GM23338 (cell line): Measurements from ENCODE around the gene POLK. TPM values are rescaled to one million over a fixed set of nuclear protein-coding genes. Genes with fewer than 3 reads are reported as not detected.

Experiments
- ATAC-seq: fragments of 200-7000 bp; cut with Tn5 transposase; 3 replicates; pipeline ENCODE4 v1.9.1; 2020
- DNase-seq: peaks from one replicate; pipeline ENCODE4 v3.0.0-alpha.2; 2015; ENCODE audit warnings: low spot score
- H2AFZ ChIP-seq: fragments of 200-600 bp; sonication (generic); 2 replicates; pipeline ENCODE4 v1.8.0; 2016; ENCODE audit warnings: antibody characterized with exemption, mild to moderate bottlenecking, moderate library complexity
- H3F3A ChIP-seq: fragments of 200-600 bp; sonication (generic); replicated peaks from 2 replicates; pipeline ENCODE4 v1.8.0; 2017; ENCODE audit warnings: antibody characterized with exemption, mixed run types, low read depth
- H3K27ac ChIP-seq: fragments of 200-600 bp; sonication (generic); 2 replicates; pipeline ENCODE4 v1.6.1; 2016; ENCODE audit warnings: low read depth
- H3K27me3 ChIP-seq: fragments of 200-600 bp; sonication (generic); 2 replicates; pipeline ENCODE4 v1.8.0; 2016; ENCODE audit warnings: mild to moderate bottlenecking, mixed run types, moderate library complexity; ENCODE audit not compliant: insufficient read depth
- H3K36me3 ChIP-seq: fragments of 200-600 bp; sonication (generic); 2 replicates; pipeline ENCODE4 v1.8.0; 2016; ENCODE audit warnings: mild to moderate bottlenecking; ENCODE audit not compliant: insufficient read depth
- H3K4me1 ChIP-seq: fragments of 200-600 bp; sonication (generic); 2 replicates; pipeline ENCODE4 v1.8.0; 2016; ENCODE audit warnings: mild to moderate bottlenecking, moderate library complexity; ENCODE audit not compliant: insufficient read depth
- H3K4me2 ChIP-seq: fragments of 200-600 bp; sonication (generic); 2 replicates; pipeline ENCODE4 v1.7.1; 2017; ENCODE audit warnings: mixed run types
- H3K4me3 ChIP-seq: fragments of 200-600 bp; sonication (generic); 2 replicates; pipeline ENCODE4 v1.6.1; 2016; ENCODE audit warnings: mixed run types
- H3K79me2 ChIP-seq: fragments of 200-600 bp; sonication (generic); replicated peaks from 2 replicates; pipeline ENCODE4 v1.8.0; 2017; ENCODE audit warnings: mild to moderate bottlenecking; ENCODE audit not compliant: insufficient read depth
- H3K9me2 ChIP-seq: fragments of 200-600 bp; sonication (generic); 2 replicates; pipeline ENCODE4 v1.8.0; 2017; ENCODE audit not compliant: insufficient read depth
- H4K20me1 ChIP-seq: fragments of 200-600 bp; sonication (generic); replicated peaks from 2 replicates; pipeline ENCODE4 v1.8.0; 2017; ENCODE audit warnings: mild to moderate bottlenecking; ENCODE audit not compliant: insufficient read depth
- H3K27ac Mint-ChIP-seq: 2 replicates; pipeline ENCODE4 v1.8.0; 2020; ENCODE audit warnings: inconsistent platforms, mild to moderate bottlenecking, moderate library complexity, mixed read lengths
- H3K27me3 Mint-ChIP-seq: 3 replicates; pipeline ENCODE4 v1.8.0; 2022; ENCODE audit warnings: low read depth, mild to moderate bottlenecking, moderate library complexity, mixed read lengths, inconsistent platforms; ENCODE audit not compliant: insufficient read depth, poor library complexity
- H3K36me3 Mint-ChIP-seq: 3 replicates; pipeline ENCODE4 v1.8.0; 2021; ENCODE audit warnings: low read depth, mild to moderate bottlenecking, inconsistent platforms, moderate library complexity, mixed read lengths
- H3K4me1 Mint-ChIP-seq: 3 replicates; pipeline ENCODE4 v1.8.0; 2020; ENCODE audit warnings: mild to moderate bottlenecking, inconsistent platforms, mixed read lengths
- H3K4me3 Mint-ChIP-seq: 3 replicates; pipeline ENCODE4 v1.8.0; 2021; ENCODE audit warnings: moderate library complexity, mild to moderate bottlenecking, inconsistent platforms, mixed read lengths
- H3K9me3 Mint-ChIP-seq: 3 replicates; pipeline ENCODE4 v1.8.0; 2020; ENCODE audit warnings: moderate library complexity, mild to moderate bottlenecking, inconsistent platforms, mixed read lengths
- CREB1 ChIP-seq: fragments of 250-450 bp; sonication (Bioruptor Pico); IDR thresholded peaks from 2 replicates; pipeline ENCODE4 v1.5.0; 2020; ENCODE audit warnings: low read depth, mild to moderate bottlenecking, moderate library complexity
- EZH2phosphoT487 ChIP-seq: fragments of 200-600 bp; sonication (generic); IDR thresholded peaks from one replicate; pipeline ENCODE4 v1.8.1; 2018; ENCODE audit warnings: antibody characterized with exemption; ENCODE audit not compliant: unreplicated experiment
- JUNB ChIP-seq: IDR thresholded peaks from one replicate; pipeline ENCODE4 v1.6.1; 2016; ENCODE audit warnings: antibody characterized with exemption; ENCODE audit not compliant: unreplicated experiment
- NANOG ChIP-seq: IDR thresholded peaks from 2 replicates; pipeline ENCODE4 v1.6.1; 2016; ENCODE audit warnings: antibody characterized with exemption, borderline replicate concordance
- POLR2AphosphoS5 ChIP-seq: IDR thresholded peaks from 2 replicates; pipeline ENCODE4 v1.6.1; 2016; ENCODE audit warnings: antibody characterized with exemption, low read depth
- STAT1 ChIP-seq: IDR thresholded peaks from one replicate; pipeline ENCODE4 v1.6.1; 2016; ENCODE audit warnings: antibody characterized with exemption; ENCODE audit not compliant: unreplicated experiment
- ZNF114 ChIP-seq: fragments of 250-450 bp; sonication (Bioruptor Pico); IDR thresholded peaks from 2 replicates; pipeline ENCODE4 v1.5.0; 2020; ENCODE audit warnings: mild to moderate bottlenecking, moderate library complexity
- ZNF331 ChIP-seq: fragments of 250-450 bp; sonication (Bioruptor Pico); IDR thresholded peaks from 2 replicates; pipeline ENCODE4 v1.5.0; 2020; ENCODE audit warnings: low read depth, mild to moderate bottlenecking, moderate library complexity
- polyA plus RNA-seq: library from polyadenylated mRNA; unstranded; fragments of >200 nt; fragmentation: Nextera tagmentation; extraction: Ambion mirVana; gene quantifications from 2 replicates; pipeline ENCODE4 v1.2.1, GENCODE V29; 2016
- total RNA-seq: library from RNA; depleted of rRNA; stranded (reverse); fragments of >200 nt; shearing (Covaris generic); gene quantifications from 2 replicates; pipeline ENCODE4 v1.2.3, GENCODE V29; 2014
- TF ChIP-seq, protein P1 (sequence below), 2 experiments: fragments of 200-600 bp in 1 of 2; sonication (generic) in 1 of 2; conservative IDR thresholded peaks; 2 replicates each; pipeline versions ENCODE4 v1.5.1 to v1.6.1; 2016 to 2017; ENCODE audit warnings: antibody characterized with exemption in 2 of 2, low read depth in 2 of 2, mild to moderate bottlenecking in 2 of 2, moderate library complexity in 1 of 2
- TF ChIP-seq, protein P2 (sequence below): fragments of 250-450 bp; sonication (Bioruptor Pico); IDR thresholded peaks from 2 replicates; pipeline ENCODE4 v1.5.0; 2020; ENCODE audit warnings: mild to moderate bottlenecking, moderate library complexity
- TF ChIP-seq, protein P3 (sequence below): IDR thresholded peaks from 2 replicates; pipeline ENCODE4 v1.6.1; 2016; ENCODE audit warnings: antibody characterized with exemption

The POLK gene
- total and polyA plus RNA-seq, 2 experiments from 2014 or later, result 6.3 to 14.5 TPM

DNA sequence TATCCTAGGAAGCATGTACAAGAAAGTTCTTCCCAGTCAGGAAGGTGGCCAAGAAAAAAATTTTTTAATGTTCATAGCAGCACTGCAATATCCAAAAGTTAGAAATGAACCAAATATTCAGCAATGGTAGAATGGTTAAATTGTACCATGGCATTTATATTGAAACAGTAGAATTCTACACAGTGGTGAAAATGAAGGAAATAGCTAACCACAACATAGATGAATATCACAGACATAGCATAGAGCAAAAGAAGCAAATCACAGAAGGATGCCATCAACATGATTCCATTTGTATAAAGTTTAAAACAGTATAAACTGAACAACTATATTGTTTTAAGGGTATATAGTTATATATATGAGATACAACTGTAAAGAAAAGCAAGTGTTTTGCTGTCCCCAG, 88.8 kb downstream of the POLK start:
- H3K36me3 Mint-ChIP-seq, result no peaks in the 10 kb centered on the region
- Histone ChIP-seq H3K79me2 (no peaks in the 10 kb centered on the region), H3K4me3 (no peak overlapping the region), H3K9me2 (peaks cover 3% of the 10 kb centered on the region; the same call in 1 of the 2 replicates), H3K4me1 (peaks cover 5% of the 10 kb centered on the region), H3K27ac (no peak overlapping the region), H3K27me3 (no peaks in the 10 kb centered on the region), H3K36me3 (no peaks in the 10 kb centered on the region), H4K20me1 (no peaks in the 10 kb centered on the region), H3F3A (no peaks in the 10 kb centered on the region), H3K4me2 (no peak overlapping the region), H2AFZ (no peak overlapping the region)
- TF ChIP-seq, protein P1, sequence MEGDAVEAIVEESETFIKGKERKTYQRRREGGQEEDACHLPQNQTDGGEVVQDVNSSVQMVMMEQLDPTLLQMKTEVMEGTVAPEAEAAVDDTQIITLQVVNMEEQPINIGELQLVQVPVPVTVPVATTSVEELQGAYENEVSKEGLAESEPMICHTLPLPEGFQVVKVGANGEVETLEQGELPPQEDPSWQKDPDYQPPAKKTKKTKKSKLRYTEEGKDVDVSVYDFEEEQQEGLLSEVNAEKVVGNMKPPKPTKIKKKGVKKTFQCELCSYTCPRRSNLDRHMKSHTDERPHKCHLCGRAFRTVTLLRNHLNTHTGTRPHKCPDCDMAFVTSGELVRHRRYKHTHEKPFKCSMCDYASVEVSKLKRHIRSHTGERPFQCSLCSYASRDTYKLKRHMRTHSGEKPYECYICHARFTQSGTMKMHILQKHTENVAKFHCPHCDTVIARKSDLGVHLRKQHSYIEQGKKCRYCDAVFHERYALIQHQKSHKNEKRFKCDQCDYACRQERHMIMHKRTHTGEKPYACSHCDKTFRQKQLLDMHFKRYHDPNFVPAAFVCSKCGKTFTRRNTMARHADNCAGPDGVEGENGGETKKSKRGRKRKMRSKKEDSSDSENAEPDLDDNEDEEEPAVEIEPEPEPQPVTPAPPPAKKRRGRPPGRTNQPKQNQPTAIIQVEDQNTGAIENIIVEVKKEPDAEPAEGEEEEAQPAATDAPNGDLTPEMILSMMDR (conservative IDR thresholded peaks at IDR 0.05; ENCODE audit: low read depth in 2 of 2), result no peak
- H3K4me3 Mint-ChIP-seq, result no peak overlapping the region
- no peak for ATAC-seq
- H3K27me3 Mint-ChIP-seq, result no peaks in the 10 kb centered on the region
- no peak overlapping the region for H3K27ac Mint-ChIP-seq
- DNase-seq, result no peak
- H3K9me3 Mint-ChIP-seq, result no peaks in the 10 kb centered on the region
- peaks cover under 1% of the 10 kb centered on the region; the same call in 2 of the 3 replicates for H3K4me1 Mint-ChIP-seq

DNA sequence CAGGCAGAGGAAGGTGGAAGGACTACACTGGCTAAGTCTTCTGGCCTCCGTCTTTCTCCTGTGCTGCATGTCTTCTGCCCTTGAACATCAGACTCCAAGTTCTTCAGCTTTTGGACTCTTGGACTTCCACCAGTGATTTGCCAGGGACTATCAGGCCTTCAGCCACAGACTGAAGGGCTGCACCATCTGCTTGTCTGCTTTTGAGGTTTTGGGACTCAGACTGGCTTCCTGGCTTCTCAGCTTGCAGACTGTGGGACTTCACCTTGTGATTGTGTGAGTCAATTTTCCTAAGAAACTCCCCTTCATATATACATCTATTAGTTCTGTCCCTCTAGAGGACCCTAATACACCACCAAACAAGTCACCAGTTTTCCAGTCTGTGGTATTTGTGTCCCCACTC, 89.9 kb downstream of the POLK start:
- Mint-ChIP-seq H3K27ac (no peak overlapping the region; the same call in 1 of the 2 replicates), H3K4me1 (peaks cover 4% of the 10 kb centered on the region), H3K36me3 (no peaks in the 10 kb centered on the region), H3K27me3 (no peaks in the 10 kb centered on the region), H3K9me3 (no peaks in the 10 kb centered on the region), H3K4me3 (no peak overlapping the region)
- Histone ChIP-seq H3F3A (no peaks in the 10 kb centered on the region), H2AFZ (no peak overlapping the region), H3K4me2 (no peak overlapping the region), H4K20me1 (no peaks in the 10 kb centered on the region), H3K4me1 (peaks cover 8% of the 10 kb centered on the region), H3K79me2 (no peaks in the 10 kb centered on the region), H3K9me2 (peaks cover 5% of the 10 kb centered on the region; the same call in 1 of the 2 replicates), H3K27ac (no peak overlapping the region), H3K4me3 (no peak overlapping the region), H3K27me3 (no peaks in the 10 kb centered on the region), H3K36me3 (no peaks in the 10 kb centered on the region)
- DNase-seq (no peak), ATAC-seq (no peak)
- no peak for TF ChIP-seq ZNF114
- TF ChIP-seq NANOG, result no peak
- TF ChIP-seq, protein P1 (conservative IDR thresholded peaks at IDR 0.05; ENCODE audit: low read depth in 2 of 2), result no peak
- TF ChIP-seq JUNB, result no peak
- TF ChIP-seq CREB1 (CRISPR knock-in tag), result no peak
- no peak for TF ChIP-seq POLR2AphosphoS5
- TF ChIP-seq, protein P2, sequence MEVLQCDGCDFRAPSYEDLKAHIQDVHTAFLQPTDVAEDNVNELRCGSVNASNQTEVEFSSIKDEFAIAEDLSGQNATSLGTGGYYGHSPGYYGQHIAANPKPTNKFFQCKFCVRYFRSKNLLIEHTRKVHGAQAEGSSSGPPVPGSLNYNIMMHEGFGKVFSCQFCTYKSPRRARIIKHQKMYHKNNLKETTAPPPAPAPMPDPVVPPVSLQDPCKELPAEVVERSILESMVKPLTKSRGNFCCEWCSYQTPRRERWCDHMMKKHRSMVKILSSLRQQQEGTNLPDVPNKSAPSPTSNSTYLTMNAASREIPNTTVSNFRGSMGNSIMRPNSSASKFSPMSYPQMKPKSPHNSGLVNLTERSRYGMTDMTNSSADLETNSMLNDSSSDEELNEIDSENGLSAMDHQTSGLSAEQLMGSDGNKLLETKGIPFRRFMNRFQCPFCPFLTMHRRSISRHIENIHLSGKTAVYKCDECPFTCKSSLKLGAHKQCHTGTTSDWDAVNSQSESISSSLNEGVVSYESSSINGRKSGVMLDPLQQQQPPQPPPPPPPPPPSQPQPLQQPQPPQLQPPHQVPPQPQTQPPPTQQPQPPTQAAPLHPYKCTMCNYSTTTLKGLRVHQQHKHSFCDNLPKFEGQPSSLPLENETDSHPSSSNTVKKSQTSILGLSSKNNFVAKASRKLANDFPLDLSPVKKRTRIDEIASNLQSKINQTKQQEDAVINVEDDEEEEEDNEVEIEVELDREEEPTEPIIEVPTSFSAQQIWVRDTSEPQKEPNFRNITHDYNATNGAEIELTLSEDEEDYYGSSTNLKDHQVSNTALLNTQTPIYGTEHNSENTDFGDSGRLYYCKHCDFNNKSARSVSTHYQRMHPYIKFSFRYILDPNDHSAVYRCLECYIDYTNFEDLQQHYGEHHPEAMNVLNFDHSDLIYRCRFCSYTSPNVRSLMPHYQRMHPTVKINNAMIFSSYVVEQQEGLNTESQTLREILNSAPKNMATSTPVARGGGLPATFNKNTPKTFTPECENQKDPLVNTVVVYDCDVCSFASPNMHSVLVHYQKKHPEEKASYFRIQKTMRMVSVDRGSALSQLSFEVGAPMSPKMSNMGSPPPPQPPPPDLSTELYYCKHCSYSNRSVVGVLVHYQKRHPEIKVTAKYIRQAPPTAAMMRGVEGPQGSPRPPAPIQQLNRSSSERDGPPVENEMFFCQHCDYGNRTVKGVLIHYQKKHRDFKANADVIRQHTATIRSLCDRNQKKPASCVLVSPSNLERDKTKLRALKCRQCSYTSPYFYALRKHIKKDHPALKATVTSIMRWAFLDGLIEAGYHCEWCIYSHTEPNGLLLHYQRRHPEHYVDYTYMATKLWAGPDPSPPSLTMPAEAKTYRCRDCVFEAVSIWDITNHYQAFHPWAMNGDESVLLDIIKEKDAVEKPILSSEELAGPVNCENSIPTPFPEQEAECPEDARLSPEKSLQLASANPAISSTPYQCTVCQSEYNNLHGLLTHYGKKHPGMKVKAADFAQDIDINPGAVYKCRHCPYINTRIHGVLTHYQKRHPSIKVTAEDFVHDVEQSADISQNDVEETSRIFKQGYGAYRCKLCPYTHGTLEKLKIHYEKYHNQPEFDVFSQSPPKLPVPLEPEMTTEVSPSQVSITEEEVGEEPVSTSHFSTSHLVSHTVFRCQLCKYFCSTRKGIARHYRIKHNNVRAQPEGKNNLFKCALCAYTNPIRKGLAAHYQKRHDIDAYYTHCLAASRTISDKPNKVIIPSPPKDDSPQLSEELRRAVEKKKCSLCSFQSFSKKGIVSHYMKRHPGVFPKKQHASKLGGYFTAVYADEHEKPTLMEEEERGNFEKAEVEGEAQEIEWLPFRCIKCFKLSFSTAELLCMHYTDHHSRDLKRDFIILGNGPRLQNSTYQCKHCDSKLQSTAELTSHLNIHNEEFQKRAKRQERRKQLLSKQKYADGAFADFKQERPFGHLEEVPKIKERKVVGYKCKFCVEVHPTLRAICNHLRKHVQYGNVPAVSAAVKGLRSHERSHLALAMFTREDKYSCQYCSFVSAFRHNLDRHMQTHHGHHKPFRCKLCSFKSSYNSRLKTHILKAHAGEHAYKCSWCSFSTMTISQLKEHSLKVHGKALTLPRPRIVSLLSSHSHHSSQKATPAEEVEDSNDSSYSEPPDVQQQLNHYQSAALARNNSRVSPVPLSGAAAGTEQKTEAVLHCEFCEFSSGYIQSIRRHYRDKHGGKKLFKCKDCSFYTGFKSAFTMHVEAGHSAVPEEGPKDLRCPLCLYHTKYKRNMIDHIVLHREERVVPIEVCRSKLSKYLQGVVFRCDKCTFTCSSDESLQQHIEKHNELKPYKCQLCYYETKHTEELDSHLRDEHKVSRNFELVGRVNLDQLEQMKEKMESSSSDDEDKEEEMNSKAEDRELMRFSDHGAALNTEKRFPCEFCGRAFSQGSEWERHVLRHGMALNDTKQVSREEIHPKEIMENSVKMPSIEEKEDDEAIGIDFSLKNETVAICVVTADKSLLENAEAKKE (CRISPR knock-in tag), result no peak
- TF ChIP-seq STAT1, result no peak
- TF ChIP-seq, protein P3, sequence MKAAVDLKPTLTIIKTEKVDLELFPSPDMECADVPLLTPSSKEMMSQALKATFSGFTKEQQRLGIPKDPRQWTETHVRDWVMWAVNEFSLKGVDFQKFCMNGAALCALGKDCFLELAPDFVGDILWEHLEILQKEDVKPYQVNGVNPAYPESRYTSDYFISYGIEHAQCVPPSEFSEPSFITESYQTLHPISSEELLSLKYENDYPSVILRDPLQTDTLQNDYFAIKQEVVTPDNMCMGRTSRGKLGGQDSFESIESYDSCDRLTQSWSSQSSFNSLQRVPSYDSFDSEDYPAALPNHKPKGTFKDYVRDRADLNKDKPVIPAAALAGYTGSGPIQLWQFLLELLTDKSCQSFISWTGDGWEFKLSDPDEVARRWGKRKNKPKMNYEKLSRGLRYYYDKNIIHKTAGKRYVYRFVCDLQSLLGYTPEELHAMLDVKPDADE, result no peak
- no peak for TF ChIP-seq ZNF331 (CRISPR knock-in tag)
- TF ChIP-seq EZH2phosphoT487, result no peak
